T-helper 2 cell (primary cell): ENCODE measurements around the gene C11orf98.
"Not testable (repeated sequence)": the region's sequence is repeated elsewhere in the genome, so short reads cannot be mapped to it uniquely, and the experiment has no call there.

Source experiments
- DNase-seq, 5 experiments: peaks; one replicate each; pipeline versions ENCODE4 v3.0.0 to v3.0.0-alpha.2; 2012 to 2022
- total RNA-seq, 2 donors: gene quantifications; one replicate each; lab custom pipeline; 2026; lab: John Stamatoyannopoulos, UW

The C11orf98 gene
- total RNA-seq = 0 to 0.13 reads per million in 2 donors

GRCh38 chr11:62665075-62665598 is at the start of gene C11orf98, which contains the start of gene CSKMT:
C11orf98 (minus strand) TSS chr11:62665210; CDS start chr11:62665169, 41 bp downstream.
CSKMT (plus strand) TSS chr11:62665312; CDS start chr11:62665880, 568 bp downstream.
- peak; percentile 88 to 94 (median 93) for DNase-seq

- DNase-seq = no peak
Observed at GRCh38 chr11:62713343-62713742, 48.3 kb upstream of the C11orf98 start.

- peak in 1 of 5 experiments; percentile 66 for DNase-seq
Observed at GRCh38 chr11:62712861-62713260, 47.9 kb upstream of the C11orf98 start.

GRCh38 chr11:62712276-62712812 is 47.3 kb upstream of the C11orf98 start:
- DNase-seq = no peak

GRCh38 chr11:62710001-62710345 is 45.0 kb upstream of the C11orf98 start:
- no peak for DNase-seq

- DNase-seq = peak; percentile 79 to 99 (median 96)
Observed at GRCh38 chr11:62709247-62710000, 44.4 kb upstream of the C11orf98 start.

GRCh38 chr11:62708793-62709192 is 43.8 kb upstream of the C11orf98 start:
- peak in 3 of 5 experiments; percentile 16 to 72 (median 39) for DNase-seq

DNA sequence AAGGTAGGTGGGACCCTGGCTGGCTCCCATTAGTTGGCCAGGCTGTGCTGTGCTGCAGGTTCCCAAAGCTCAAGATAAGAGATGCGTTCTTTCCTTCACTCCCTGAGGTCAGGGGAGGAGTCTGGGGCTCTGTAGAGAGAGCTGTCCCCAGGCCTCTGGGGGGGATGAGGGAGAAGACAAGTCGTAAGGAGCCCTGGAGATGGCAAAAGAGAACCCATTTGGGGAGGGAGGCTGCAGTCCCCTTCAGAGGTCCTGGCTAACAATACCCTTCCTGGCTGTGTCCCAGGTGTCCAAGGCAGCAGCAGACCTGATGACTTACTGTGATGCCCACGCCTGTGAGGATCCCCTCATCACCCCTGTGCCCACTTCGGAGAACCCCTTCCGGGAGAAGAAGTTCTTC is 43.4 kb upstream of the C11orf98 start:
- DNase-seq = no peak

DNA sequence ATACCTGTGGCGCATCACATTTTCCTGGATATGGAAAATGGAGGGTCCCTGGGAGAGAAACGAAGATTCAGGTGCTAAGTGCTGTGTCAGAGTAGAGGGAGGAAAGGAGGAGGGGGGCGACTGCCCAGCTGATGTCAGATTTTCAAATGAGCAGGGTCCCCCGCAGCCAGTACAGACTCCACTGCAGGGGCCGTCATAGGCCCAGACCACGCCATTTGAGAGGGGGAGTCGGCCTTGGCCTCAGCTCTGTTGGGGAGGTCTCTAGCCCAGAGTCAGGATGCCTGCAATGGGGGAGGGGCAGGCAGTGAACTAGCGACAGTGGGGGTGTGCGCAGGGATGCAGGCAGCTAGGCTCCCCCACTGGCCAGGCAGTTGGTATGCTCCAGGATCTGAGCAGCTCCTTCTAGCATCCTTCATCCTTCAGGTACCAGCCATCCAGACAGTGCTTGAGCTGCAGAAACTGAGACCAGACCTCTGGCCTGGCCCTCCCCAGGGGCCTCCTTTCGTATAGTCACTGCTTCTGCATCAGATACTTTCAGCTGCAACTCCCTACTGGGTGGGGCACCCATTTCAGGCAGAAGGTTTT is 42.4 kb upstream of the C11orf98 start, which contains the start of the genes BSCL2 and GNG3:
TSS of gene BSCL2 (minus strand) at position 148 of the 585 bp plus-strand sequence. CDS start 229 bp downstream, outside the sequence.
TSS of gene GNG3 (plus strand) at position 400 of the 585 bp plus-strand sequence. CDS start 620 bp downstream, outside the sequence.
- DNase-seq = peak in 1 of 5 experiments; percentile 33

GRCh38 chr11:62706850-62707247 is 41.8 kb upstream of the C11orf98 start:
- no peak for DNase-seq

DNA sequence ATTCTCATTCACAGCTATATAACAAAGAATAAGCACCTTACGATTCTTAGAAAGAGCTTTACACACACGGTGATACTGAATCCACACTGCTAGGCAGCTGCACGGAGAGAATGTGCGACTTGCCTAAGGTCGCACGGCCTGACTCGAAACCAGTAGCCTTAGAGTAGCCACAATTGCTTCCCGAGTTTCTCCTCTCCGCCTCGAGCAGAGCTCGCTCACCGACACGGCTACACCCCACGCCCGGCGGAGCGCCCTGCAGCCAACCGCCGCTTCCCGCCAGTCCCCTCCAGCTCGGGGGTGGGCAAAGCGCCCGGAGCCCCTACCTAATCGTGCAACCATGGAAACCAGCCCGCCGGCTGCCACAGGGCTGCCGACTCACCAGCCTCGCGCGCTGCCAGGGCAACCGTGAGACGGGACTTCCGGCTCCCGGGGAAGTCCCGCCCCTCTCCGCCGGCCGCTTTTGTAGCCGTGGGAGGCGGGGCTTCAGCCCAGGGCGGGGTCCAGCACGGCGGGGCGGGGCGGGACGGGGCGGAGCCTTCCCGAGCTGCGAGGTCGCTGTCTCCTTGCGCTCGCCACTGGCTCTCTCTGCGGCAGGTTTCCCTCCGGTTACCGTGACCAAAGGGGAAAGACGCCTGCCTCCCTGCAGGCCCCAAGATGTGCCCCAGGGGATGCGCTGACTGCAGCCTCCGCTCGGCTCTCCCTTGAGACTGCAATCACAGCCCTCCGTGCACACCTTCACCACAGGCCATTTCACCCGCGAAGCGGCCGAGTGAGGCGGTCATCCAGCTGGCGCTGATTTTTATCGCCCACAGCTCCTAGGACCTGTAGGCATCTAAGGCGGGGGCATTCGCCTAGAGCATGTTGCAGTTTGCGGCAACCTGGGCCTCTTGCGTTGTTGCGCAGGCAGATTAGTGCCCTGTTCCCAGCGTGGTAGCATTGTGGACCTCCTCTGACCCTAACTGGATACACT is 41.2 kb upstream of the C11orf98 start:
- DNase-seq = peak; percentile 90 to 93 (median 93)

DNA sequence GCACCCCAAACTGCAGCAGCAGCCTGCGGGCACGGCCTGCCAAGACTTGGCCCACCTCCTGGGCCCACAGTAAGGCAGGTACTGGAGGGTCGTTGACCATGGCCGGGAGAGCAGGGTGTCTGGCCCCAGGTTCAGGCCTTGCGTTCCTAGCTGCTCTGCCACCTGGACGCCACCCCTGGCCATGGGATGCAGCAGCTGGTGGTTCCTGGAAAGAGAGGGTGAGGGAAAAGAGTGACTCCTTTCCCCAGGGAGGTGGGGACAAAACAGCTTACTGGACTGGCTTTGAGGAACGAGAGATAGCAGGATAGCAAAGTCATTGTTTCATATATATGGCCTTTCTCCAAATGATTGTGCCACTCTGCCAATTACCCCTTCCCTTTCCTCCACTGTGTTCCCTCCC is 40.4 kb upstream of the C11orf98 start:
- DNase-seq = no peak

DNA sequence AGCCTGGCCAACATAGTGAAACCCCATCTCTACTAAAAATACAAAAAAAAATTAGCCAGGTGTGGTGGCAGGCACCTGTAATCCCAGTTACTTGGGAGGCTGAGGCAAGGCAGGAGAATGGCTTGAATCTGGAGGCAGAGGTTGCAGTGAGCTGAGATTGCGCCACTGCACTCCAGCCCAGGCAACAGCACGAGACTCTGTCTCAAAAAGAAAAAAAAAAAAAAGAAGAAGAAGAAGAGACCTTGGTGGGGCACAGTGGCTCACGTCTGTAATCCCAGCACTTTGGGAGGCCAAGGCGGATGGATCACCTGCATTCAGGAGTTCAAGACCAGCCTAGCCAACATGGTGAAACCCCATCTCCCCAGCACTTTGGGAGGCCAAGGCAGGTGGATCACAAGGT is 38.9 kb upstream of the C11orf98 start:
- DNase-seq = not testable (repeated sequence)

DNA sequence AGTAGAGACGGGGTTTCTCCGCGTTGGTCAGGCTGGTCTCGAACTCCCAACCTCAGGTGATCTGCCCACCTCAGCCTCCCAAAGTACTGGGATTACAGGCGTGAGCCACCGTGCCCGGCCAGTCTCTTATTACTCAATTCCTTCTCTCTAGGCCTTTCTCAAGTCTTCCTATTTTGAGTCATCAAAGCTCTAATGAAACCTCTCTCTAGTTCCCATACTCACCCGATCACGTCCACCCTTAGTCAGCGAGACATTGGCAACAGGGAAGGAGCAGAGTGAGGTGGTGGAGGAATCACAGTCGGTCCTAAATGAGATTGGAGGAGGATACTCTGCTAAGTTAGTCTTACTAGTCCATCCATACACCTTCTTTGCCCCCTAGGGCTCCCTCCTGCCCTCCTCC is 37.2 kb upstream of the C11orf98 start:
- no peak for DNase-seq

GRCh38 chr11:62694455-62695167 is 29.6 kb upstream of the C11orf98 start:
- peak; percentile 40 to 78 (median 55) for DNase-seq

GRCh38 chr11:62693624-62694023 is 28.6 kb upstream of the C11orf98 start:
- not testable (repeated sequence) for DNase-seq

DNA sequence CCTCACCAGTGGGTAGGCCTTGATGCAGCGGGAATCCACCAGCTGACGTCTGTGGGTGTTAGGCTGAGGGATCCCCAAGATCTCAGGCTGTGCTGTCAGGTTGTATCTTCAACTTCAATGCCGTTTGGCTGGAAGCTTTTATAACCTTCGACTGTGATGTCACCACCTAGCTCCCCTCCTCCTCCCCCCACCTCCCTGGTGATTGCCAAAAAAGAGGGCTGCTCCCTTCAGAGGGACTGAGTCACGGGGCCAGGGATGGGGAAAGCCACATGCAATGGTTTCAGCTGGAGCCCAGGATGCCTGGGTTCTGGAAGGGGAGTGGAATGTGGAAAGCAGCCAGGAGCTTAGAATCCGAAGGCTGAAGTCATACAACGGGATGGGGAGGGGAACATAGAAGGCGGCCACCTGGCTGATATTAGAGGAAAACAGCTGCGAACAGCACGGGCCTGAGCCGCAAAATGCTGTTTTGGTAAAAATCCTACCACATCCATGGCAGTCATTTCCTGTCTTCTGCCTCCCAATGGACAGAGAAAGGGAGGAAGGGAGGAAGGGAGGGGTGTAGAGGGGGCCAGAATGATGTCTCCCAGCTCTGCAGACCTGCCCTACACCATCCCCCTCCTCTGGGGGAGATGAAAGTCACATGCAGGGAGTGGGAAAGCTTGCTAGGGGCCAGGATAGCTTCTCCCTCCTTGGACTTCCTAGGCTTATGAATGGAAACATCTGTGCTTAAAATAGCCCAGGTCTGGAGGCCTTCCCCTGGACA is 24.6 kb upstream of the C11orf98 start, which contains the start of gene LRRN4CL:
TSS of gene LRRN4CL (minus strand) at position 110 of the 763 bp plus-strand sequence. CDS start 1,022 bp downstream, outside the sequence.
- DNase-seq = no peak

GRCh38 chr11:62688491-62688890 is 23.5 kb upstream of the C11orf98 start:
- no peak for DNase-seq

GRCh38 chr11:62687508-62688396 is 22.7 kb upstream of the C11orf98 start:
- DNase-seq = no peak
